ENCODE results near the gene BPIFA2. TPM values are rescaled to one million over a fixed set of nuclear protein-coding genes. Genes with fewer than 3 reads are reported as not detected.

Gene BPIFA2
- total and polyA plus RNA-seq, 9 of the 15 experiments (the other 6 are each of a cell fraction or from before 2014, with no cell fraction given): not detected

GRCh38 chr20:33229843-33230242 is 61.9 kb downstream of the BPIFA2 start (continued):
- no peak for TF ChIP-seq GTF3C2 (IDR thresholded peaks at IDR 0.05; ENCODE audit: borderline replicate concordance, extremely low read depth, insufficient read length)
- no peak for TF ChIP-seq XRCC4 (IDR thresholded peaks at IDR 0.05; ENCODE audit: extremely low read depth, insufficient read depth, insufficient read length)
- TF ChIP-seq PRPF4 (IDR thresholded peaks at IDR 0.05; ENCODE audit: insufficient read depth, low read depth, low read length, poor library complexity, severe bottlenecking): no peak
- no peak for TF ChIP-seq NFXL1 (CRISPR knock-in tag; IDR thresholded peaks at IDR 0.05)
- TF ChIP-seq RBM15 (IDR thresholded peaks at IDR 0.05; ENCODE audit: insufficient read depth, low read length): no peak

Other genes starting within 250 kb of the BPIFA2 start
Only the 7 nearest of the 9 such genes appear.
- not detected in 2 replicates for gene BPIFB2, start 160.5 kb upstream of the BPIFA2 start, total RNA-seq (2014; rRNA removed)
- gene BPIFB2, start 160.5 kb upstream of the BPIFA2 start, total RNA-seq (2014; rRNA removed; fragmentation: Illumina TruSeq; extraction: Trizol): not detected in 2 replicates
- not detected in 2 replicates for gene BPIFB2, start 160.5 kb upstream of the BPIFA2 start, total RNA-seq (2015; rRNA removed; fragmentation: Illumina TruSeq; extraction: Trizol)
- 0.11 TPM in 1 of 2 replicates, not detected in the other for gene BPIFB2, start 160.5 kb upstream of the BPIFA2 start, total RNA-seq (2021)
- gene BPIFB2, start 160.5 kb upstream of the BPIFA2 start, polyA plus RNA-seq (2011; rRNA removed): not detected in 2 replicates
- not detected in 2 replicates for gene BPIFB2, start 160.5 kb upstream of the BPIFA2 start, polyA plus RNA-seq (2014; fragmentation: Illumina TruSeq; extraction: Trizol)
- gene BPIFB2, start 160.5 kb upstream of the BPIFA2 start, polyA plus RNA-seq (2014; fragmentation: Nextera tagmentation; extraction: Ambion mirVana): not detected
- gene BPIFB2, start 160.5 kb upstream of the BPIFA2 start, polyA plus RNA-seq (2014; rRNA removed): not detected in 2 replicates
- gene BPIFB6, start 136.5 kb upstream of the BPIFA2 start, total RNA-seq (2014; rRNA removed): not detected in 2 replicates
- not detected in 2 replicates for gene BPIFB6, start 136.5 kb upstream of the BPIFA2 start, total RNA-seq (2014; rRNA removed; fragmentation: Illumina TruSeq; extraction: Trizol)
- gene BPIFB6, start 136.5 kb upstream of the BPIFA2 start, total RNA-seq (2015; rRNA removed; fragmentation: Illumina TruSeq; extraction: Trizol): not detected in 2 replicates
- not detected in 2 replicates for gene BPIFB6, start 136.5 kb upstream of the BPIFA2 start, total RNA-seq (2021)
- not detected in 2 replicates for gene BPIFB6, start 136.5 kb upstream of the BPIFA2 start, polyA plus RNA-seq (2011; rRNA removed)
- not detected in 2 replicates for gene BPIFB6, start 136.5 kb upstream of the BPIFA2 start, polyA plus RNA-seq (2014; fragmentation: Illumina TruSeq; extraction: Trizol)
- gene BPIFB6, start 136.5 kb upstream of the BPIFA2 start, polyA plus RNA-seq (2014; fragmentation: Nextera tagmentation; extraction: Ambion mirVana): not detected
- not detected in 2 replicates for gene BPIFB6, start 136.5 kb upstream of the BPIFA2 start, polyA plus RNA-seq (2014; rRNA removed)
- not detected in 2 replicates for gene BPIFB3, start 114.3 kb upstream of the BPIFA2 start, total RNA-seq (2014; rRNA removed)
- gene BPIFB3, start 114.3 kb upstream of the BPIFA2 start, total RNA-seq (2014; rRNA removed; fragmentation: Illumina TruSeq; extraction: Trizol): not detected in 2 replicates
- gene BPIFB3, start 114.3 kb upstream of the BPIFA2 start, total RNA-seq (2015; rRNA removed; fragmentation: Illumina TruSeq; extraction: Trizol): not detected in 2 replicates
- gene BPIFB3, start 114.3 kb upstream of the BPIFA2 start, total RNA-seq (2021): not detected in 2 replicates
- gene BPIFB3, start 114.3 kb upstream of the BPIFA2 start, polyA plus RNA-seq (2011; rRNA removed): not detected in 2 replicates
- gene BPIFB3, start 114.3 kb upstream of the BPIFA2 start, polyA plus RNA-seq (2014; fragmentation: Illumina TruSeq; extraction: Trizol): not detected in 2 replicates
- gene BPIFB3, start 114.3 kb upstream of the BPIFA2 start, polyA plus RNA-seq (2014; fragmentation: Nextera tagmentation; extraction: Ambion mirVana): not detected
- gene BPIFB3, start 114.3 kb upstream of the BPIFA2 start, polyA plus RNA-seq (2014; rRNA removed): not detected in 2 replicates
- not detected in 2 replicates for gene BPIFB4, start 88.5 kb upstream of the BPIFA2 start, total RNA-seq (2014; rRNA removed)
- not detected in 2 replicates for gene BPIFB4, start 88.5 kb upstream of the BPIFA2 start, total RNA-seq (2014; rRNA removed; fragmentation: Illumina TruSeq; extraction: Trizol)
- gene BPIFB4, start 88.5 kb upstream of the BPIFA2 start, total RNA-seq (2015; rRNA removed; fragmentation: Illumina TruSeq; extraction: Trizol): not detected in 2 replicates
- gene BPIFB4, start 88.5 kb upstream of the BPIFA2 start, total RNA-seq (2021): not detected in 2 replicates
- gene BPIFB4, start 88.5 kb upstream of the BPIFA2 start, polyA plus RNA-seq (2011; rRNA removed): not detected in 2 replicates
- not detected in 2 replicates for gene BPIFB4, start 88.5 kb upstream of the BPIFA2 start, polyA plus RNA-seq (2014; fragmentation: Illumina TruSeq; extraction: Trizol)
- gene BPIFB4, start 88.5 kb upstream of the BPIFA2 start, polyA plus RNA-seq (2014; fragmentation: Nextera tagmentation; extraction: Ambion mirVana): not detected
- gene BPIFB4, start 88.5 kb upstream of the BPIFA2 start, polyA plus RNA-seq (2014; rRNA removed): not detected in 2 replicates
- not detected in 2 replicates for gene BPIFA3, start 49.2 kb downstream of the BPIFA2 start, total RNA-seq (2014; rRNA removed)
- not detected in 2 replicates for gene BPIFA3, start 49.2 kb downstream of the BPIFA2 start, total RNA-seq (2014; rRNA removed; fragmentation: Illumina TruSeq; extraction: Trizol)
- not detected in 2 replicates for gene BPIFA3, start 49.2 kb downstream of the BPIFA2 start, total RNA-seq (2015; rRNA removed; fragmentation: Illumina TruSeq; extraction: Trizol)
- not detected in 2 replicates for gene BPIFA3, start 49.2 kb downstream of the BPIFA2 start, total RNA-seq (2021)
- not detected in 2 replicates for gene BPIFA3, start 49.2 kb downstream of the BPIFA2 start, polyA plus RNA-seq (2011; rRNA removed)
- not detected in 2 replicates for gene BPIFA3, start 49.2 kb downstream of the BPIFA2 start, polyA plus RNA-seq (2014; fragmentation: Illumina TruSeq; extraction: Trizol)
- not detected for gene BPIFA3, start 49.2 kb downstream of the BPIFA2 start, polyA plus RNA-seq (2014; fragmentation: Nextera tagmentation; extraction: Ambion mirVana)
- gene BPIFA3, start 49.2 kb downstream of the BPIFA2 start, polyA plus RNA-seq (2014; rRNA removed): not detected in 2 replicates
- not detected in 2 replicates for gene BPIFA1, start 67.8 kb downstream of the BPIFA2 start, total RNA-seq (2014; rRNA removed)
- not detected in 2 replicates for gene BPIFA1, start 67.8 kb downstream of the BPIFA2 start, total RNA-seq (2014; rRNA removed; fragmentation: Illumina TruSeq; extraction: Trizol)
- not detected in 2 replicates for gene BPIFA1, start 67.8 kb downstream of the BPIFA2 start, total RNA-seq (2015; rRNA removed; fragmentation: Illumina TruSeq; extraction: Trizol)
- gene BPIFA1, start 67.8 kb downstream of the BPIFA2 start, total RNA-seq (2021): not detected in 2 replicates
- not detected in 2 replicates for gene BPIFA1, start 67.8 kb downstream of the BPIFA2 start, polyA plus RNA-seq (2011; rRNA removed)
- gene BPIFA1, start 67.8 kb downstream of the BPIFA2 start, polyA plus RNA-seq (2014; fragmentation: Illumina TruSeq; extraction: Trizol): not detected in 2 replicates
- not detected for gene BPIFA1, start 67.8 kb downstream of the BPIFA2 start, polyA plus RNA-seq (2014; fragmentation: Nextera tagmentation; extraction: Ambion mirVana)
- gene BPIFA1, start 67.8 kb downstream of the BPIFA2 start, polyA plus RNA-seq (2014; rRNA removed): not detected in 2 replicates
- gene BPIFB1, start 115.1 kb downstream of the BPIFA2 start, total RNA-seq (2014; rRNA removed): not detected in 2 replicates
- not detected in 2 replicates for gene BPIFB1, start 115.1 kb downstream of the BPIFA2 start, total RNA-seq (2014; rRNA removed; fragmentation: Illumina TruSeq; extraction: Trizol)
- gene BPIFB1, start 115.1 kb downstream of the BPIFA2 start, total RNA-seq (2015; rRNA removed; fragmentation: Illumina TruSeq; extraction: Trizol): not detected in 2 replicates
- gene BPIFB1, start 115.1 kb downstream of the BPIFA2 start, total RNA-seq (2021): 0.11 TPM in 1 of 2 replicates, not detected in the other
- not detected in 2 replicates for gene BPIFB1, start 115.1 kb downstream of the BPIFA2 start, polyA plus RNA-seq (2011; rRNA removed)
- not detected in 2 replicates for gene BPIFB1, start 115.1 kb downstream of the BPIFA2 start, polyA plus RNA-seq (2014; fragmentation: Illumina TruSeq; extraction: Trizol)
- gene BPIFB1, start 115.1 kb downstream of the BPIFA2 start, polyA plus RNA-seq (2014; fragmentation: Nextera tagmentation; extraction: Ambion mirVana): not detected
- gene BPIFB1, start 115.1 kb downstream of the BPIFA2 start, polyA plus RNA-seq (2014; rRNA removed): not detected in 2 replicates